T1000 (cell line): Measurements from ENCODE around the gene SLF2.

ENCODE experiments used
- DNase-seq: peaks from one replicate; lab custom pipeline; 2025; ENCODE audit warnings: mixed read lengths; lab: John Stamatoyannopoulos, UW

The SLF2 gene

GRCh38 chr10:100912605-100913469 lies at the start of gene SLF2:
Gene SLF2 (plus strand): TSS chr10:100912963. CDS start chr10:100913111, 148 bp downstream.
- peak; percentile 91 for DNase-seq

- DNase-seq: no peak
Observed at GRCh38 chr10:100863433-100863832, 49.3 kb upstream of the SLF2 start.

DNA sequence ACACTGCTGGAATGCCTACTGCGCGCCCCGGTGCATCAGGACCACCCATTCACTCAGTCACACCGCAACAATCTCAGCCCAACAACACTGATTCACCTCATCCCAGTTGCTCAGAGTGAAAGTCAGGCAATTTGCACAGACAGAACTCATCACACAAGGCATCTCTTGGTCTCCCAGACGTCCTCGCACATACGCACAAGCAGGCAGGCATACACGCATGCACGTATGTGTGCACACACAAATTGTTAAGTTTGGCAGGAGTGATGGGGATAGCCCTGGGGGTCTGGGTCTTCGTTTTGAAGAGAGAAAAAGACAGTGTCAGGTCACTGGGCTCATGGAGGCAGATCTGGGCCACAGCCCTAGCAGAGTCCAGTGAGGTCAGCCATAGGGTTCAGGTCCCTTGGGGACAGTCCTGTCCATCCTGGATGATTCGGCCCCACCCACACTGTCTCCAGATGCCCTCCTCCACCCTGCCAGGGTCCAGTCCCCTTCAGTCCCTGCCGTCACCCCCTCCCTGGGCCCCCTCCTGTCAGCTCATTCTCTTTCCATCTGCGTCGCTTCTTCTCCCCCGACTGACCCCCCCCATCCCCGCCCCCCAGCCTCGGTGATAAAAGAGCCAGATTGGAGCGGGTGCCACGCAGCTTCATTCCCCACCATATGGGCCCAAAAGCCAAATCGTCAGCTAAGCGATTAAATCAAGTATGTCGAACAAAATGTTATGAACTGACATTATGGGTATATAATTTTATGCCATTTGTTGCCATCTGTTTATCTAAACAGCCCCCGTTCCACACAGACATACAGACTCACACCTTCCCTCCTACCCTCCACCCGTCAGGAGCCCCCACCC lies 48.5 kb upstream of the SLF2 start:
- DNase-seq: no peak

DNA sequence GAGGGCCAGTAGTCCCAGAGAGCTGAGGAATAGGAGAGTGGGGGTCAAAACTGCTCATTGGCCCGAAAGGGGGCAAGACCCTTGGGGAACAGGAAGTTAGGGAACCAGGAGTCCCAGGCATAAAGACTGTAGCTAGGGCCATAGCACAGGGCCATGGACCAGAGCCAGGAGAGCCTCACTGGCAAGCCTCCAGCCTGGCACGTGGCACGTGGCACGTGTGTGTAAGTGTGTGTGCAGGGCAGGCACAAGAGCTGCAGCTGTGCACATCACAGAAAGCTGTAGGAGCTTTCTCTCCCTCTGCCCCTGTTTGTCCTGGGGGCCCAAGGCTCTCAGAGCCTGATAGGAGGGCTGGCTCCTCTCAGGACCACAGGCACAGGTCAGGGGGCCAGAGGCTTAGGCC lies 47.8 kb upstream of the SLF2 start:
- DNase-seq: no peak

- DNase-seq: no peak
Observed at GRCh38 chr10:100866010-100866409, 46.8 kb upstream of the SLF2 start.

- no peak for DNase-seq
Observed at GRCh38 chr10:100866575-100867098, 46.1 kb upstream of the SLF2 start.

DNA sequence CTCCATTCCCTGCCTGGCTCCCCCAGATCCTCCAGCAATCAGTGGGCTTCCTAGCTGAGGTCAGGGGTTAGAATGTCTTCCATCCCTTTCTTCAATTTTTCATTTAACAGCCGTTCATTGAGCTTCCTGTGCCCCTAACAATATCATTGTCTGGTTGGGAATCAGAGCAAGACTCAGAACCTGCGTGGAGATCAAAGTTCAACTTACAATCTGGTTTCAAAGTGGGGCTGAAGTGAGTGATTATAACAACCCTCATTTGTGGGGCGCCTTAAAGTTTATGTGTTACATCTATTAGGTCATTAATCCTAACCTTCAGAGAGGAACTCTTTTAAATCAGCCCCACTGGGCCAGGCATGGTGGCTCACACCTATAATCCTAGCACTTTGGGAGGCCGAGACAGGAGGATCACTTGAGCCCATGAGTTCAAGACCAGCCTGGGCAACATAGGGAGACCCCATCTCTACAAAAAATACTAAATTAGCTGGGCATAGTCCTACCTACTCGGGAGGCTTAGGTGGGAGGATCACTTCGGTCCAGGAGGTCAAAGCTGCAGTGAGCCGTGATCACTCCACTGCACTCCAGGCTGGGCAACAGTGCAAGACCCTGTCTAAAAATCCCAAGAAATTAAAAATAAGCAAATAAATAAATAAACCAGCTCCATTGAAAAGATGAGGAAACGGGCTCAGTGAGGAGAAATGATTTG lies 45.4 kb upstream of the SLF2 start:
- no peak for DNase-seq

DNA sequence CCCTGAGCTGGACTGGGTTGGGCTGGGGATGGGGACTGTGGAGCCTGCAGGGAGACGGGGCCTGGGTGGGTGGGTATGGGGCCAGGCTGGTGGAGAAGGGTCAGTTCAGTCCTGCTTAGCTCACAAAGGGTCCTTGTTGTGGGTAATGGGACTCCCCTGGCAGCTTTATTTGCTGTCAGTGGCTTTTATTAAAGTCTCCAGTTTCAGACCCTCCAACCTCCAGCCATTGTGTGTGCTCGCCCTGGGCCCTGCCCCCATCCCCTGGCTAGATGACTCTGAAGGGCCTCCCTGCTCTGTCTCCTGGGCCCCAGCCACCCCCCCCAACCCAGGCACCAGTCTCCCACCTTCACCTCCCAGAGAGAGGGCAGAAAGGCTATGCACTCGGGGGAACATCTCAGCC lies 44.4 kb upstream of the SLF2 start:
- no peak for DNase-seq

DNA sequence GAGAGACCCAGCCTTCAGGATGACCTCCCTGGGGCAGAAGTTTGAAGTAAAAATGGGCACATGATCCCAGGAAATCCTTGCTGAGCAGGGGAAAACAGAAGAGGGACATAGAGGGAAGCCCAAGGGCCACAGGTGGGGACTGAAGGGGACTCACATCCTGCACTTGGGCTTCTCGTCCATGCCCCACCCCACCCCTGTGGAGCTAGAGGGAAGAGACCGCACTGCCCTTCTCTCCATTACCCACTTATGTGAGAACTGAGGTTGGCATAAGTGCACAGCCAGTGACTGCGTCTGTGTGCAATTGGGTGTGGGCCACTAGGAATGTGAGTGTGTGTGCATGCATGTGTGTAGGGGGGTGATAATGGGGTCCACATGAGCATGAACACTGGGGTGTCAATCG lies 43.4 kb upstream of the SLF2 start:
- DNase-seq: no peak

DNA sequence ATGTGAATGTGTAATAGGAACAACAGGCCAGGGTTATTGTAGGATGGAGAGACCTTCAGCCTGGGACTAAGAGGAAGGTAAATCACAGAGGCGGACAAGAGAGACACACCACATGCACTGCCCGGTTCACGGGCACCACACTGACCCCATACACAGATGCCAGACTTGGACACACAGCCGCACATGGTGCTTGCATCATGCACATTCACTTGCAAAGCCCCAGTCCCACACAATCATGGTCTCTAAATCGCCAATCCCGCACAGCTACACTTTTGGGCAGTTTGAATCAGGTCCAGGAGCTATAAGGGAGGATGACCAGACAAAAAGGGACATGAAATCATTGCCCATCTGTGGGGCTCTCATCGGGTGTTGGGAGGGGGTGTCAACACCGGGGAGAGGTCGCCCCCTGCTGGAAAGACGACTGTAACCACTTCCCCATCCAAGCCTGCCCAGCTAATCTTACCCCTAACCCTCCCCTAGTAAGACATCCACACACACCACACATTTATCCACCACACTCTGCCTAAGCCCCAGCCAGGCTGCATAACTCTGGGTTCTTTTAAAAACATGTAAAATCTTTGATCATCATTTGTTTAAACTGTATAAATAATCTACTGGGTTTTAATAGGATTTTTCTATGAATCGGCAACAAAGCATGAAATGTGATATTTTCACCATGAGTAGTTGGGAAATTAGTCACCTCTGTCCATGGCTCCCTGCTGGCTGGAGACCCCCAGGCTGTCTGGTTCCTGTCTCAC lies 40.5 kb upstream of the SLF2 start:
- DNase-seq: peak; percentile 4

GRCh38 chr10:100873146-100873826 lies 39.5 kb upstream of the SLF2 start:
- DNase-seq: no peak

GRCh38 chr10:100873827-100874326 lies 38.9 kb upstream of the SLF2 start:
- DNase-seq: no peak

GRCh38 chr10:100874702-100875483 lies 37.9 kb upstream of the SLF2 start:
- no peak for DNase-seq

DNA sequence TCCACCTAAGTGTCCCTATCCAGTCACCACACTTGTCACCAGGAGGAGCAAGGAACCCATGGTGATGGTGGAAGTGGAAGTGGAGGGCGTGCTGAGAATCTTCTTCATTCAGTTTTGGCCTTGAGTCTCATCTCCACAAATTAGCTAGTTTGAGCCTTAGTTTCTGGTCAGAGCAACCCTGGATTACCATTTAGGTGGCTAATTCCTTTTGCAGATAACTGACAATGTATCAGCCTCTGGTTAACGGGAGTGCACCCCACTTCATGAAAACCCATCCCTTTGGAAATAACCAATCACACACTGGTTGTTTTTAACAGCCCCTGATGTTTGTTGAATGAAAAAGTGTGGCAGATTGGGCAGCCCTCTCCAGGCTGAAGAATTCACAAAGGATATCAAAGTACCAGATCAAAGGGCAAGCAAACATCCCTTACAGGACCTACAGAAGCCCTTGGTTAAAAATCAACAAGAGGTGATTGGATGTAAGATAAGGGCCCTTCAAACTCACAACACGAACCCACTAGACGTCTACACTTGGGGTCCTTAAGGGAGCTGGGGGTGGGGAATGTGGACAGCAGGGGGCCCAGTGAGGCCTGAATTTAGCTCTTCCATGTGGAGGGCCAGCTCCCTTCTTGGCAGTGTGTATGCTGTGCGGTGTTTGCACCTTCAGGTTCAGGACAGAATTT lies 37.1 kb upstream of the SLF2 start:
- DNase-seq: no peak

GRCh38 chr10:100876585-100877460 lies 35.9 kb upstream of the SLF2 start:
- no peak for DNase-seq

DNA sequence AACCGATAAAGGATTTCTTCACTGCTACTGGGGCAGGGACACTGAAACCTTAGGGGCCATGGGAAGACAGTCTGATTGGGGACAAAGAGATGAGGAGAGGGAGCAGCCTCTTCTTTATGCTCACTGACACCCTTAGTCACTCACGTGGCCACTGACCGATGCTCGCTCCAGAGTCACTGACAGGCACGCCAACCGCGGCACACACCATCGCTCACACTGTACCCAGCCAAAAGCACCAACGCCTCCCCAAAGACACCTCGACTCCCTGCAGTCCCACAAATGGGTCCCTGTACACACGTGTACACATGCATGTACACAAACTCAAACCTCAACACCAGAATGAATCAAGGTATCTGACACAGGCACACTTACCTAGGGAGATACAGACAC lies 35.3 kb upstream of the SLF2 start:
- DNase-seq: no peak

DNA sequence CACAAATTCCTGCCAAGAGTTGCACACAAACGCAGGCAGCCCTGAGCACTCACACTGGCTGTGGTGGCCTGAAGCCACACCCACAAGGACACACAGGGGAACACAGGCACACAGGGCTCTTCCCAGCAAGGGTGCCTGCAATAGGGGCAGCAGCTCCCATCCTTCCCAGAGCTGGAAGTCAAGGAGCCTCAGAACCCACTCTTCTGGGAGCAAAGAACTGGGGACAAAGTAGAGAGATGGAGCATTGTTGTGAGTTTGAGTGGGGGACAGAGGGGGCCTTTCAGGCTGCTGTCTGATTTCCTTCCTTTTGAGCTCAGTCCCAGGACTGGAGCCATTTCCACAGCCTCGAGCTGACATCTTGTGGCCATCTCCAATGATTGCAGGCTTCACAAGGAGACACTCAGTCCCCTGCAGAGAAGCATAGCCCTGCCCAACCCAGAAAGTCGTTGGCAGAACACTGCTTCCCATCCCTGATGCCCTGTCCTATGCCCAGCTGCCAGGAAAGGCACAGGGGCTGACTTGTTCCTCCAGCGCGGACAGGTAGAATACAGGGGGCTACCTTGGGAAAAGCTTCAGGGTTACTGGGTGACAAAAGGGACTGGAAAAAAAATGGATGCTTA lies 34.4 kb upstream of the SLF2 start:
- DNase-seq: peak; percentile 51
